ENCODE results near the gene AMHR2. TPM values are rescaled to one million over a fixed set of nuclear protein-coding genes. Genes with fewer than 3 reads are reported as not detected.

Gene AMHR2
- total and polyA plus RNA-seq, 9 of the 15 experiments (the other 6 are each of a cell fraction or from before 2014, with no cell fraction given): 8.9 to 49.7 (median 19.3) TPM

GRCh38 chr12:53381731-53382630, 41.7 kb upstream of the AMHR2 start (continued):
- TF ChIP-seq IRF2 (CRISPR knock-in tag; IDR thresholded peaks at IDR 0.05) (no peak), ZNF830 (CRISPR knock-in tag; IDR thresholded peaks at IDR 0.05) (no peak), ZNF318 (IDR thresholded peaks at IDR 0.05; ENCODE audit: borderline replicate concordance in 1 of 2, low read depth in 1 of 2) (no peak), RREB1 (CRISPR knock-in tag; IDR thresholded peaks at IDR 0.05) (no peak), MAFG (tag; conservative IDR thresholded peaks at IDR 0.05) (no peak), MCM5 (IDR thresholded peaks at IDR 0.05; ENCODE audit: low read depth) (no peak), MYC (IDR thresholded peaks at IDR 0.05; ENCODE audit: low read depth, low read length) (peak; percentile 32; the same call in 1 of the 2 replicates), MYC (CRISPR knock-in tag; IDR thresholded peaks at IDR 0.05; ENCODE audit: borderline replicate concordance, low read depth) (no peak), DPF2 (IDR thresholded peaks at IDR 0.05) (0 out of 2 replicates have a peak, but pooled peaks have one; percentile 13)

Measured in K562 (cell line).